ENCODE measurements around the gene APH1B.
"Not testable (repeated sequence)": the region's sequence is repeated elsewhere in the genome, so short reads cannot be mapped to it uniquely, and the experiment has no call there.

APH1B gene

GRCh38 chr15:63299943-63300575, 22.7 kb downstream of the APH1B start:
- no peak for DNase-seq (ENCODE audit: low read depth)

GRCh38 chr15:63301088-63301487, 23.7 kb downstream of the APH1B start:
- no peak for DNase-seq (ENCODE audit: low read depth)

GRCh38 chr15:63305260-63305659, 27.9 kb downstream of the APH1B start:
- DNase-seq (ENCODE audit: low read depth), result no peak

GRCh38 chr15:63306492-63307073, 29.2 kb downstream of the APH1B start:
- no peak for DNase-seq (ENCODE audit: low read depth)

- DNase-seq (ENCODE audit: low read depth), result no peak
These were observed 31.1 kb downstream of the APH1B start for GRCh38 chr15:63308491-63308890.

GRCh38 chr15:63308947-63309346, 31.5 kb downstream of the APH1B start:
- DNase-seq (ENCODE audit: low read depth), result no peak

GRCh38 chr15:63310646-63311045, 33.2 kb downstream of the APH1B start:
- DNase-seq (ENCODE audit: low read depth), result no peak

GRCh38 chr15:63312286-63312685, 34.9 kb downstream of the APH1B start:
- DNase-seq (ENCODE audit: low read depth), result no peak

GRCh38 chr15:63313825-63314224, 36.4 kb downstream of the APH1B start:
- DNase-seq (ENCODE audit: low read depth), result no peak

- DNase-seq (ENCODE audit: low read depth), result no peak
These were observed 37.0 kb downstream of the APH1B start for GRCh38 chr15:63314409-63314808.

GRCh38 chr15:63318344-63318743, 40.9 kb downstream of the APH1B start:
- no peak for DNase-seq (ENCODE audit: low read depth)

- DNase-seq (ENCODE audit: low read depth), result no peak
These were observed 41.7 kb downstream of the APH1B start for GRCh38 chr15:63319065-63319464.

GRCh38 chr15:63320446-63320845, 43.0 kb downstream of the APH1B start:
- not testable (repeated sequence) for DNase-seq (ENCODE audit: low read depth)

- DNase-seq (ENCODE audit: low read depth), result not testable (repeated sequence)
These were observed 43.6 kb downstream of the APH1B start for GRCh38 chr15:63320981-63321380.

GRCh38 chr15:63321462-63321861, 44.1 kb downstream of the APH1B start:
- no peak for DNase-seq (ENCODE audit: low read depth)

GRCh38 chr15:63322541-63322940, 45.1 kb downstream of the APH1B start:
- no peak for DNase-seq (ENCODE audit: low read depth)

GRCh38 chr15:63323798-63324563, 46.6 kb downstream of the APH1B start:
- no peak for DNase-seq (ENCODE audit: low read depth)

GRCh38 chr15:63324770-63325169, 47.4 kb downstream of the APH1B start:
- DNase-seq (ENCODE audit: low read depth), result peak; percentile 15

- DNase-seq (ENCODE audit: low read depth), result no peak
These were observed 50.4 kb downstream of the APH1B start for GRCh38 chr15:63327648-63328421.

GRCh38 chr15:63329567-63330350, 52.4 kb downstream of the APH1B start:
- no peak for DNase-seq (ENCODE audit: low read depth)

GRCh38 chr15:63330926-63331325, 53.5 kb downstream of the APH1B start:
- no peak for DNase-seq (ENCODE audit: low read depth)

- DNase-seq (ENCODE audit: low read depth), result no peak
These were observed 54.1 kb downstream of the APH1B start for GRCh38 chr15:63331456-63331855.
